Hair follicle dermal papilla cell (primary cell): Measurements from ENCODE around the gene UXT. TPM values are rescaled to one million over a fixed set of nuclear protein-coding genes. Genes with fewer than 3 reads are reported as not detected.

Experiments
- total RNA-seq: library from RNA; depleted of rRNA; stranded (reverse); fragments of >200 nt; gene quantifications from 2 replicates; pipeline ENCODE4 v1.2.3, GENCODE V29; 2012

The UXT gene, protein sequence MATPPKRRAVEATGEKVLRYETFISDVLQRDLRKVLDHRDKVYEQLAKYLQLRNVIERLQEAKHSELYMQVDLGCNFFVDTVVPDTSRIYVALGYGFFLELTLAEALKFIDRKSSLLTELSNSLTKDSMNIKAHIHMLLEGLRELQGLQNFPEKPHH
- 55.8 and 74.7 TPM in 2 replicates for total RNA-seq

DNA sequence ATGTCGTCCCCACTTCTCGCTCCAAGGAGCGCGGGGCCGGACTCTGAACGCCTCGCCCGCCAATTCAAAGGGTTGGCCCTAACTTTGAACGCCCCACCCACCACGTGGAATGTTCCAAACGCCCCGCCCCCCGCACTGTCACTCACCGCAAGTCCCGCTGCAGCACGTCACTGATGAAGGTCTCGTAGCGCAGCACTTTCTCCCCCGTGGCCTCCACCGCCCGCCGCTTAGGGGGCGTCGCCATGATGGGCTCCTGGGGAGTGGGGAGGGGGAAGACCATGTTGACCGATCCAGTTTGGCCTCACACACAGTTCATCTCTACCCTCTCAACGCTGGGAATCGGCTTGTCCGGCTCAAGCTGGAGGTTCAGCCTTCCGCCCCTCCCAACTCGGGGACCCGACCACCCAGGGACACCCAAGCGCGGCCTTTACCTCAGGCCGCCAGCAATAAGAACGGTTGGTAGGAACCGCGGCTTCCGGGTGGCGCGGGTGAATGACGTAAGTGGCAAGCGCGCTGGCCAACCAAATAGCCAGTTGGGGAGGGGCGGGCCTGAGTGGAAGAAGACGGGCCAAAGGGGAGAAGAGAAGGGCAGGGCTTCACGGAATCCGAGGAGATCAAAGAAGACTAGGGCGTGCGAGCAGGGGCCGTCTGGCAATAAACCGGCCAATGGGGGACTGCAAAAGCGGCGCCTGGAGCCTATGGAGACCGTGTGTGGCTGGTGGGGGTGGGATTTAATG is at the start of gene UXT:
TSS of gene UXT (minus strand) at position 497 of the 737 bp plus-strand sequence. CDS start at position 244, 253 bp downstream.

DNA sequence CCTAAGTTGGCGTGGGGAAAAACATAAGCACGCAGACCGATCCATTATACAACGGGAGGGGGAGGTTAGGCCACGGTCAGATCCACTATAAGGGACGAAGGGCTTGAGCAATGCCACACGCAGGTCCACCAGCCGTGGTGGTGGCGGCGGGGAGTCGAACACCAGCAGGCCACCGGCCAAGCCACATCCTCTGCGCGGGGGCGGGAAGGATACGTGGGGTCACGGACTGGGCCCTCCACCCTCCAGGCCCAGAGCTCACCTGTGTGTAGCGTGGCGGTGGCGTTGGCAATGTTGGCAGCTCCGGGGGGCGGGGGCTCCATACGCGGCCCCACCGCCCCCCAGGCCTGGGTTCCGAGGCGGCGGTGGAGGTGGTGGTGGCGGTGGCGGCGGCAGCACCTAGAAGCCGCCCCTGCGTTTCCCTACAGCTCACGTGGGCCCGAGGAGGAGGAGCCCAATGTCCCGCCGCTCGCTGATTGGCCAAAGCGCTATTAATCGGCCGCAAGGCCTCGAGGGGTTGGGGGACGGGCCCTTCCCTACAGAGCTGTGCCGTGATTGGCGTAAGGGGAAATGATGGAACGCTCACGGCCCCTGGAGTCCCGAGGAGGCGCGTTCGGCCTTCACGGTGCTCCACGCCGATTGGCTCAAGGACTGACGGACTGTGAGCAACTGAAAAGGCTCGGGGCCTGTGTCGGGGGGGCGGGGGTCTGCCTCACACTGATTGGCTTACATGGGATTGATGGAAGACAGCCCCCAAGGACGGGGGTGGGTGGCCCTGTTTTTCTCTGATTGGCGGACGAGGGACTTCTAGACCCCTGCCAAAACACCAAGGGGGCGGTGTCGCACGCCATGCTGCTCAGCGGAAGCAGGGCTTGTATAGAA is 8.6 kb downstream of the UXT start, which contains the start of gene ELK1:
TSS of gene ELK1 (minus strand) at position 400 of the 879 bp plus-strand sequence. CDS start 9,122 bp downstream, outside the sequence.

DNA sequence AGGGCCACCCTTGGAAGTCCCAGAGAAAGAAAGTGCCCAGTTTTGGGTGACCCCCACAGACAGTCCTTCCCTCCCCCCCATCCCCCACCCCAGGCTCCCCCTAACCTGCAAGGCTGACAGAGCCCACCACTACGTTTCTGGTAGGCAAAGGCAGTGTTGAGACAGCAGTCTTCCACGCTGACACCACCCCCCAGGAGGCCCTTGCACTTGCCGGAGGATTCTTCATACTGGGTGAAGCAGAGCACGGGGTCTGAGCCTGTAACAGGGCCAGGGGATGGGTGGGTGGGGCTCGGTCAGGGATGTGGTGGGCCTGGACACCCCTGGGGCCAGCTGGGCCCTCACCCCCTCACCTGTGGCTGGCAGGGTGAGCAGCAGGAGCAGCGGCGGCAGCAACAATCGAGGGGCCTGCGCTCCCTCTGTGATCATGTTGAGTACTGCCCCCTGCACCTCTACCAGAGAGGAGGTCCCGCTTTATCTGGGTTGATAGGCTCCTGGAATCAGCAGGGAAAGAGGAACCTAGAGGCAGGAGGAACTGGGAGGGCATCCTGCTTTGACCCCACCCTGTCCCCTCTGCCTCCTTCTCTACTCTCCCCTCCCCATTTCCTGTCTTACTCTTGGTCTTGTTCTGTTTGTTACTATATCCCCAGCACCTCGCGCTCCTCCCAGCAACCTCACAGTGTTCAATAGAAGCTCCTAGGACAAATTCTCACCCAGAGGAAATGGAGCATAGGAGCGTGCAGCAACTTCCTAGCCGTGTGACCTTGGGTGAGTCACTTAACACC is 29.4 kb downstream of the UXT start, which contains the start of gene CFP:
TSS of gene CFP (minus strand) at position 512 of the 782 bp plus-strand sequence. CDS start at position 426, 86 bp downstream.

DNA sequence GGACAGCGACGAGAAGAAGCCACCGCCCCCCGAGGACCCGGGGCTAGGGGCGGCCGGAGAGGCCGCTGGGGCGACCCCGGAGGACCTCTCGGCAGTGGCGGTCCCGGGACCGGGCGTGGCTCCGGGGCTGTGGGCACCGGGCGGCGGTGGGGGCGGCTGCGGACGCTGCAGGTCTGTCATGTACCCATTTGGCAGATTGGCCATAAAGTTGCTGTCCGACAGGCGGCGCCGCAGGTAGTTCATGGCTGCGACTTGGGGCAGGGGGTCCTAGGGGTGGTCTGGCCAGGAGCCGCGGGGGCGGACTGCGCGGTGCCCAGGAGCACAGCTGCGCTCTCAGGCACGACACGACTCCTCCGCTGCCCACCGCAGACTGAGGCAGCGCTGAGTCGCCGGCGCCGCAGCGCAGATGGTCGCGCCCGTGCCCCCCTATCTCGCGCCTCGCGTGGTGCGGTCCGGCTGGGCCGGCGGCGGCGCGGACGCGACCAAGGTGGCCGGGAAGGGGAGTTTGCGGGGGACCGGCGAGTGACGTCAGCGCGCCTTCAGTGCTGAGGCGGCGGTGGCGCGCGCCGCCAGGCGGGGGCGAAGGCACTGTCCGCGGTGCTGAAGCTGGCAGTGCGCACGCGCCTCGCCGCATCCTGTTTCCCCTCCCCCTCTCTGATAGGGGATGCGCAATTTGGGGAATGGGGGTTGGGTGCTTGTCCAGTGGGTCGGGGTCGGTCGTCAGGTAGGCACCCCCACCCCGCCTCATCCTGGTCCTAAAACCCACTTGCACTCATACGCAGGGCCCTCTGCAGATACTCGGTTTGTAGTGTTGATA is 39.3 kb downstream of the UXT start, which contains the start of gene SYN1:
TSS of gene SYN1 (minus strand) at position 372 of the 817 bp plus-strand sequence. CDS start at position 243, 129 bp downstream.

Other genes starting within 250 kb of the UXT start
- gene ZNF41, start 176.0 kb downstream of the UXT start, total RNA-seq = 9.4 and 10.1 TPM in 2 replicates
- gene ARAF, start 98.0 kb downstream of the UXT start, total RNA-seq = 23.8 and 28.6 TPM in 2 replicates
- 300 and 419 TPM in 2 replicates for gene TIMP1, start 76.7 kb downstream of the UXT start, total RNA-seq
- 0.12 TPM in 1 of 2 replicates, not detected in the other for gene SYN1, start 39.3 kb downstream of the UXT start, total RNA-seq
- gene CFP, start 29.2 kb downstream of the UXT start, total RNA-seq = 0.32 and 0.36 TPM in 2 replicates
- gene ELK1, start 8.6 kb downstream of the UXT start, total RNA-seq = 33.8 and 35.0 TPM in 2 replicates
- gene ZNF81, start 177.7 kb upstream of the UXT start, total RNA-seq = 6.3 and 9.2 TPM in 2 replicates